ENCODE data around the gene COL4A6.

DNA sequence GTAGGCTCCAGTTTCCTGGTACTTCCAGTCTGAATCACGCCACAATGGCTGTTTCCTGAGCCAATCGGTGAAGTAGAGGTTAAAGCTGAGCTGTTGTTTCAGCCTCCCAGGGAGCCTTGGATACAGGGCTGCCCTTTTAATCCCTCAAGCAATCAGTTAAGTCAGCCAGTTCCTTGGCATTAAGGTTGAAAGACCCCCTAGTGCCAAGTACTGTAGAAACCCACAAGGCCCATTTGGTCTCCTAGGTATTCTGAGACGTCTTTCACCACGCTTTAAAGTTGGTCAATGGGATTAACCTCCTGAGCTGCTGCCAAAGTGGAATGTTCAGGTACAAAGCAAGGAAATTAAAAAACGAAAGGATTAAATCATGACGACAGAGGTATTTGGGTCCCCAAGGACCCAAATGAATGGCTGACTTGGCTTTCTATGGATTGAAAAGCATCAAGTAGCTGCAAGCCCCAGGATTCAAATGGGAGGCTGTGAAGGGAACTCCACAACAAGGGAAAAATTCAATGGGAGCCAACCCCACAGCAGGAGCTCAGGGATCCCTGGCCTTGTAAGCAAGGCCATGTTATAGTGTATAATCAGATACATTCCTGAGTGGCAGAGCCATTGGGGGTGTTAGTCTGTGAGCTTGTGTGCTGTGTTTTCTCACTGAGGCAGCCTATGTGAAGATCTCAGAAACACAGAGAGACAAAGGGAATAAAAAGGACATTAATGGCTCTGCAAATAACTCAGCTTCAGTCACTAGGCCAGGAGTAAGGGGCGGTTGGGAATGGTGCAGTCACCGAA lies 260.7 kb downstream of the COL4A6 start:
- TF ChIP-seq POLR2A (IDR thresholded peaks at IDR 0.05; ENCODE audit: low read length): no peak
- no peak for TF ChIP-seq GATA1 (IDR thresholded peaks at IDR 0.05; ENCODE audit: low read depth, low read length)
